ENCODE measurements around the gene ROBO4. TPM values are rescaled to one million over a fixed set of nuclear protein-coding genes. Genes with fewer than 3 reads are reported as not detected.

The ROBO4 gene
- total RNA-seq, 2 experiments from 2014 or later = not detected

GRCh38 chr11:124886978-124887666, 10.5 kb downstream of the ROBO4 start:
- H3K9me3 ChIP-seq (ENCODE audit: low read length) = no peaks in the 10 kb centered on the region
- no peak overlapping the region for H2AFZ ChIP-seq (ENCODE audit: low read length)
- POLR2A ChIA-PET = interaction anchor here (0.6 kb wide), 2 partner anchors 99 to 1306 kb away, joined by 3 to 4 read pairs; no protein-coding TSS in a partner anchor
- no peaks in the 10 kb centered on the region for H3K79me2 ChIP-seq (ENCODE audit: insufficient read depth, low read depth, low read length)
- no peak overlapping the region for H3K4me2 ChIP-seq (ENCODE audit: low read length)
- no peak overlapping the region for H3K4me3 ChIP-seq (ENCODE audit: low read depth, low read length, poor library complexity, severe bottlenecking)
- H3K36me3 ChIP-seq (ENCODE audit: insufficient read depth, low read length) = no peaks in the 10 kb centered on the region
- intact Hi-C loops (cut with micrococcal nuclease; ENCODE audit: unreplicated experiment) = no loop called here
- H3K9me2 ChIP-seq (ENCODE audit: insufficient read depth, low read length) = no peaks in the 10 kb centered on the region
- no peaks in the 10 kb centered on the region for H4K20me1 ChIP-seq (ENCODE audit: insufficient read depth, low read length)
- CTCF ChIA-PET (ENCODE audit: unreplicated experiment) = interaction anchor here (0.9 kb wide), 1 partner anchor 255 kb away, joined by 3 read pairs; no protein-coding TSS in a partner anchor
- BruUV-seq (replicated peaks) = no TSS peak
- TF ChIP-seq EZH2phosphoT487 (IDR thresholded peaks at IDR 0.05; ENCODE audit: borderline replicate concordance, low read depth, low read length) = no peak
- TF ChIP-seq, protein P1, sequence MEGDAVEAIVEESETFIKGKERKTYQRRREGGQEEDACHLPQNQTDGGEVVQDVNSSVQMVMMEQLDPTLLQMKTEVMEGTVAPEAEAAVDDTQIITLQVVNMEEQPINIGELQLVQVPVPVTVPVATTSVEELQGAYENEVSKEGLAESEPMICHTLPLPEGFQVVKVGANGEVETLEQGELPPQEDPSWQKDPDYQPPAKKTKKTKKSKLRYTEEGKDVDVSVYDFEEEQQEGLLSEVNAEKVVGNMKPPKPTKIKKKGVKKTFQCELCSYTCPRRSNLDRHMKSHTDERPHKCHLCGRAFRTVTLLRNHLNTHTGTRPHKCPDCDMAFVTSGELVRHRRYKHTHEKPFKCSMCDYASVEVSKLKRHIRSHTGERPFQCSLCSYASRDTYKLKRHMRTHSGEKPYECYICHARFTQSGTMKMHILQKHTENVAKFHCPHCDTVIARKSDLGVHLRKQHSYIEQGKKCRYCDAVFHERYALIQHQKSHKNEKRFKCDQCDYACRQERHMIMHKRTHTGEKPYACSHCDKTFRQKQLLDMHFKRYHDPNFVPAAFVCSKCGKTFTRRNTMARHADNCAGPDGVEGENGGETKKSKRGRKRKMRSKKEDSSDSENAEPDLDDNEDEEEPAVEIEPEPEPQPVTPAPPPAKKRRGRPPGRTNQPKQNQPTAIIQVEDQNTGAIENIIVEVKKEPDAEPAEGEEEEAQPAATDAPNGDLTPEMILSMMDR (conservative IDR thresholded peaks at IDR 0.05; ENCODE audit: low read length) = no peak
- no peak overlapping the region for H3K27ac ChIP-seq (ENCODE audit: low read depth, low read length, poor library complexity, severe bottlenecking)
- DNase-seq (ENCODE audit: low spot score) = no peak
- no peaks in the 10 kb centered on the region for H3K4me1 ChIP-seq (ENCODE audit: insufficient read depth, low read length, poor library complexity, severe bottlenecking)

GRCh38 chr11:124886476-124886875, 11.2 kb downstream of the ROBO4 start:
- BruUV-seq (replicated peaks) = no TSS peak
- Histone ChIP-seq H3K79me2 (ENCODE audit: insufficient read depth, low read depth, low read length) (no peaks in the 10 kb centered on the region), H4K20me1 (ENCODE audit: insufficient read depth, low read length) (no peaks in the 10 kb centered on the region), H3K4me2 (ENCODE audit: low read length) (no peak overlapping the region), H3K4me1 (ENCODE audit: insufficient read depth, low read length, poor library complexity, severe bottlenecking) (no peaks in the 10 kb centered on the region), H2AFZ (ENCODE audit: low read length) (no peak overlapping the region), H3K9me3 (ENCODE audit: low read length) (no peaks in the 10 kb centered on the region), H3K4me3 (ENCODE audit: low read depth, low read length, poor library complexity, severe bottlenecking) (no peak overlapping the region), H3K27ac (ENCODE audit: low read depth, low read length, poor library complexity, severe bottlenecking) (no peak overlapping the region), H3K9me2 (ENCODE audit: insufficient read depth, low read length) (no peaks in the 10 kb centered on the region), H3K36me3 (ENCODE audit: insufficient read depth, low read length) (no peaks in the 10 kb centered on the region)
- intact Hi-C loops (cut with micrococcal nuclease; ENCODE audit: unreplicated experiment) = no loop called here
- no peak for TF ChIP-seq EZH2phosphoT487 (IDR thresholded peaks at IDR 0.05; ENCODE audit: borderline replicate concordance, low read depth, low read length)
- TF ChIP-seq, protein P1 (conservative IDR thresholded peaks at IDR 0.05; ENCODE audit: low read length) = no peak
- CTCF ChIA-PET (ENCODE audit: unreplicated experiment) = interaction anchor here (0.9 kb wide), 1 partner anchor 255 kb away, joined by 3 read pairs; no protein-coding TSS in a partner anchor
- DNase-seq (ENCODE audit: low spot score) = no peak
- POLR2A ChIA-PET = interaction anchor here (0.6 kb wide), 1 partner anchor 99 kb away, joined by 4 read pairs; no protein-coding TSS in a partner anchor

GRCh38 chr11:124884869-124885479, 12.7 kb downstream of the ROBO4 start:
- no peak overlapping the region for H3K4me3 ChIP-seq (ENCODE audit: low read depth, low read length, poor library complexity, severe bottlenecking)
- intact Hi-C loops (cut with micrococcal nuclease; ENCODE audit: unreplicated experiment) = no loop called here
- no peaks in the 10 kb centered on the region for H3K79me2 ChIP-seq (ENCODE audit: insufficient read depth, low read depth, low read length)
- ChIA-PET CTCF (ENCODE audit: unreplicated experiment) (no interaction called here), POLR2A (no interaction called here)
- TF ChIP-seq, protein P1 (conservative IDR thresholded peaks at IDR 0.05; ENCODE audit: low read length) = no peak
- no TSS peak for BruUV-seq (replicated peaks)
- no peak overlapping the region for H2AFZ ChIP-seq (ENCODE audit: low read length)
- no peak overlapping the region for H3K27ac ChIP-seq (ENCODE audit: low read depth, low read length, poor library complexity, severe bottlenecking)
- no peaks in the 10 kb centered on the region for H3K9me3 ChIP-seq (ENCODE audit: low read length)
- H3K36me3 ChIP-seq (ENCODE audit: insufficient read depth, low read length) = no peaks in the 10 kb centered on the region
- no peaks in the 10 kb centered on the region for H4K20me1 ChIP-seq (ENCODE audit: insufficient read depth, low read length)
- no peaks in the 10 kb centered on the region for H3K9me2 ChIP-seq (ENCODE audit: insufficient read depth, low read length)
- no peak overlapping the region for H3K4me2 ChIP-seq (ENCODE audit: low read length)
- DNase-seq (ENCODE audit: low spot score) = no peak
- H3K4me1 ChIP-seq (ENCODE audit: insufficient read depth, low read length, poor library complexity, severe bottlenecking) = no peaks in the 10 kb centered on the region

Data from OCI-LY7 (cell line).